Activated CD4-positive, alpha-beta T cell treated with anti-CD3 and anti-CD28 coated beads, Interleukin-2, amount 50 U/mL, for 24 hours (primary cell): ENCODE measurements around the gene GPATCH8.
"Not testable (repeated sequence)": the region's sequence is repeated elsewhere in the genome, so short reads cannot be mapped to it uniquely, and the experiment has no call there.

ENCODE experiments used
- DNase-seq, 2 donors: peaks; one replicate each; pipeline ENCODE4 v3.0.0-alpha.2; 2020; ENCODE audit warnings: low read depth in 1 of 2, low spot score in 1 of 2

The GPATCH8 gene

GRCh38 chr17:44527954-44528353, 24.7 kb upstream of the GPATCH8 start:
- no peak for DNase-seq

- DNase-seq, result no peak
Observed at GRCh38 chr17:44527102-44527501, 23.9 kb upstream of the GPATCH8 start.

DNA sequence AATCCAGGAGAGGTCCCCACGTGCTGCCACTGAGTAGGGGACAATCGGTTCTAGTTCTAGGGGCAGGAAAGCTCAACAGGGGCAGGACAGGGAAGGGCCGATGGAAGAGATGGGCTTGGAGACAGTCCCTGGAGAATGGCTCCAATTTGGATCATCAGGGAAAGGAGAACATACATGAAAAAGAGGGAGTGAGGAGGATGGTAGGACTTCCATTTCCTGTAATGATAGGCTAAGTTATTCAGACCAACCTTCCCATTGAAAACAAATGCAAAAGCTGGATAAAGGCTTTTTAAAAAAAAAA, 20.4 kb upstream of the GPATCH8 start:
- DNase-seq, result no peak

DNA sequence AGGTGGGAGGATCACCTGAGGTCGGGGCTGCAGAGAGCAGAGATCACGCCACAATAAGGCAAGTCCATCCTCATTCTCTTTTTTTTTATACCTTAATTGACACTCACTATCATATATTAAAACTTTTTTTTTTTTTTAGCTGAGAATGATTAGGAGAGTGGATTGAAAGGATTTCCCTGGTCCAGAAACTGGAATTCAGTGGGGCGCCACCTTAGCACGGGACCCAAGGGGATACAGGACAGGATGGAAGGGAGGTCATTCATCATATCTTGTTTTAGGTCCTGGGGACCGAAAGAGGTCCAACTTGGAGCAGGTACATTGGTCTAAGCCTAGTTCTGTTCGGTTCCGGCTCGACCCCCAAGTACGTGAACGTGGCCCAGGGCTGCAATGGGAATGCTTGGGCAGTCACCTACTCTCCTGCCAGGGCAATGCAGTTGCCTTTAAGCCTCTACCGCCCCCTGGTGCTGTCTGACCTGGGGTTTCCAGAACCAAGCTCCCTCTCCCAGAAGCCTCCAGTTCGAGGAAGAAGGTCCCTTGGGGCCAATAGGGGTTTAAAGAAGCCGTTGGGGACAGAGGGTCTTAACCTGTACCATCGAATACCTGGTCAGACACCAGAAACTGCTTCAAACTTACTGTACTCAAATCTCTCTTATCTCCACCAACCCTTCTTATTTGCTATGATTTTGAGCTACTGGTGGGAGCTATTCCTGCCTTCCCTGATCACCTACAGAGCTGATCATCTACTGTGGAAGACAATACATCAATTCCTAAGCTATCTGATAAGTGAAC, 19.9 kb upstream of the GPATCH8 start:
- DNase-seq, result peak; percentile 21 to 44

GRCh38 chr17:44518032-44518431, 14.8 kb upstream of the GPATCH8 start:
- DNase-seq, result no peak

DNA sequence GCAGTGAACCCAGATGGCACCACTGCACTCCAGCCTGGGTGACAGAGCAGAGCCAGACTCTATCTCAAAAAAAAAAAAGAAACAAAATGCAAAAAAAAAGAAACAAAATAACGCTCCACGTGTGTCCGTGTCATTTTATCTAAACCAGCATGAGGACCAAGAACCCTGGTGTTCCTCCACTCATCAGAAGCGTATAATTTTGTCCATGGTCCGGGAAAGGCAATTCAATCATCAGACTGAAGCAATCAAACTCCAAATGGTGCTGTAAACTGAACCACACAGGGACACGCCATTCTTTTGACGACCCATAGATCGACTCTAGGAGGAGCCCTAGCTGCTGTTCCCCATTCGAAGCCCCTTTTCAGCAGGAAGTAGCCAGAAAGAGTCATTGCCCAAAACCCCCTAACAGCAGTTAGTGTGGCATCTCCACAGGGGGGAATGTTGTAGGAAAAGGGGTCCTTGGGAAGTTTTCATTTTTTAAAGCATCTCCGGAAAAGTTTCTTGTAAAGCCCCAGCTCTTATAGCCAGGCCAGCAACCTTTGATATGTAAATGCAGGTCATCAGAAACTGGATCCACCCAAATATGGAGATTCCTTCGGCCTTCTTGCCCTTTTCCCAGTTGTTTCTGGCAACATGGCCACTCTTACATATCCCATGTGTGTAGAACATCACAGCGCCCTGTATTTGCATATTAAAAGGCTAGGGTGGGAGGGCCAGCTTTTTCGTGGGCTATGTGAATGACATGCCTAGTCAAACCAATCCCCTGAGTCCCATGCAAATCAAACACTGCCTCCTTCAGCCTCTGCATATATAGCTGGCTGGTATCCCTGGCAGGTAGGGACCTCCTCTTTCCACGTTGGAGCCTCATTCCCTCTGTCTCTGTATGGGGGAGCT, 8.3 kb upstream of the GPATCH8 start:
- not testable (repeated sequence) for DNase-seq

GRCh38 chr17:44506939-44507604, 3.9 kb upstream of the GPATCH8 start:
- DNase-seq, result not testable (repeated sequence)

- peak in 1 of 2 donors; percentile 1 for DNase-seq
Observed at GRCh38 chr17:44502598-44503146, 534 bp downstream of the GPATCH8 start.

DNA sequence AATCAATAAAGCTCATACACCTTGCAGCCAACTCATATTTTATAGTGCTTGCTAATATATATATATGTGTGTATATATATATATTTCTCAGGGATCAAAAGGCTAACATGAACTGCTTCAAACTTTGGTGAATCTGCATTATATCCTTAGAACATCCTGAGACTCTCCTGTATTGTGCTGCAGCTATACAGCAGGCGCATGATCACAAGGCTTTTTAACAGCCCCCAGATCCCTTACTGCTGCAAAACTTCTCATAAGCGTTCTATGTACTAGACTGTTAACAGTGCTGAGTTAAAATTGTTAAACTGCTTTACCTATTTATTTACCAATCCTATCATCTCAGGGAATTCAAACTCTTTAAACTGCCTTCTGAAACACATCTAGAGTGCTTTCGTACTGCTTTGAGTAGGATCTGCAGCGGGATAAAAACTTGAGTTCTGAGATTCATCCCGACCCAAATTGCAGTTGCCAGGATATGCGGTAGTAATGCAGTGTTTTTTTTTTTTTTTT, 1.3 kb downstream of the GPATCH8 start:
- DNase-seq, result no peak

DNA sequence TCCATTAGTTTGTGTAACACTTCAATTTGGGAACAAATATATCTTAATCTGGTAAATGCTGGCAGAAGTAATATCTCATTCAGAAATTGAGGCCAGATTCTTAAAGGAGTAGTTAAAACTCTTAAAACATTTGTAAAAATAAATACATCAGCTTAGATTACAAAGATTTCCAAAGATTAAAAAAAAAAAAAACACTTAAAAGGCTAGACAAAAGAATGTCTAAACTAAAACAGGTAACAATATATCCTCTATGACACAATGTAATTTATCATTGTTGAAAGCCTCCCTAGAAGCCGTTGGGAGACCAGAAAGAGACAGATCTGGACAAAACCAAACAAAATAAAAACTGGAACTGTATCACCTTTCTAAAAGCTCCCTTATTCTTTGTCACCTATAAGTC, 3.5 kb downstream of the GPATCH8 start:
- no peak for DNase-seq

DNA sequence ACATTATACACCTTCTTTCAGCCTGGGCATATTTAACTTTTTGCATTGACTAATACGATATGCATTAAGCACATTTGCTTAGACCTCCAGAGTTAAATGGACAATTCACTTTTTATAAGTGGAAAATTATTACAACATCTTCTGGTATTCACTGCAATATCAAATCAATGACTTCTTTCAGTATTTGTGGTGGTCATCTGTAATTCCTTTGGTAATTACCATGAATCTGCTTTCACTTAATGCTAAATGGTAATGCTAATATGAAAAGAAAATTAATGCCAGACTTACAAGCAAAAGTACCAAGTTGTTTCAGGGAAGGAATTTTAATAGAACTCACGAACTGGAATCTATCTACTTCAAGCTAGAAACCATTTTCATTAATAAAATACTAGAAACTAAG, 6.4 kb downstream of the GPATCH8 start:
- DNase-seq, result no peak

- no peak for DNase-seq
Observed at GRCh38 chr17:44493339-44493738, 9.9 kb downstream of the GPATCH8 start.

DNA sequence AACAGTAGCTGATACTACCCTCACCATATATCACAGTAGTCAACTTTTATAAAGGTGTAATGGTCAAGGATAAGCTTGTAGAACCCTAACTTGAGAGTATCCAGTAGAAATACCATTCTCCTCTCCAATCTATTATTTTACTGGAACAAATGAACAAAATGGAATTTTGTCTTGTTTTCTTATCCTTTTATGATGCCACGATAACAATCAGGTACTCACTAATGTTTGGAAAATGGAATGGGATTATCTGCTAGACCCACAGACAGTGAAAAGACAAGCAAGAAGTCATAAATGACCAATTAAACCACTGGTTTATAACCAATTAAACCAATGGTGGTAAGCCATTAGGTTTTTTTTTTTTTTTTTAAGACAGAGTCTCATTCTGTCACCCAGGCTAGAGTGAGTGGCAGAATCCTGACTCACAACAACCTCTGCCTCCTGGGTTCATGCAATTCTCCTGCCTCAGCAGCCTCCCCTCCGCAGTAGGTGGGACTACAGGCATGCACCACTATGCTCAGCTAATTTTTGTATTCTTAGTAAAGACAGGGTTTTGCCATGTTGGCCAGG, 10.4 kb downstream of the GPATCH8 start:
- no peak for DNase-seq

DNA sequence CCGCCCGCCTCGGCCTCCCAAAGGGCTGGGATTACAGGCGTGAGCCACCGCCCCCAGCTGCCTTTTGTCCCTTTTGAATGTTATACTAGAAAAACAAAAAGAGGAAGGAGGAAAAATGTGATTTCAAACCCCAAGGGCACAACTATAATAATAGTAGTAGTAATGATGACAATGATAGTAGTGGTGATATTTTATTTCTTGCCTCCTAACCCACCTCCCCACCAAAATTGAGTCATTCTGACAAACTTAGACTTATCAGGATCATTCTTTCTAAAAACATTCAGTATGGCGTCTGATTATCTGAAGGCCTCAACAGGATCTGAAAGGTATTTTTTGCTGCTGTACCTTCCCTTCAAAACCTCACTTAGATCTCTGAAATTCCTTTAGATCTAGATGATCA, 13.6 kb downstream of the GPATCH8 start:
- DNase-seq, result no peak

- DNase-seq, result no peak
Observed at GRCh38 chr17:44487170-44487569, 16.0 kb downstream of the GPATCH8 start.

GRCh38 chr17:44473367-44473766, 29.8 kb downstream of the GPATCH8 start:
- no peak for DNase-seq

DNA sequence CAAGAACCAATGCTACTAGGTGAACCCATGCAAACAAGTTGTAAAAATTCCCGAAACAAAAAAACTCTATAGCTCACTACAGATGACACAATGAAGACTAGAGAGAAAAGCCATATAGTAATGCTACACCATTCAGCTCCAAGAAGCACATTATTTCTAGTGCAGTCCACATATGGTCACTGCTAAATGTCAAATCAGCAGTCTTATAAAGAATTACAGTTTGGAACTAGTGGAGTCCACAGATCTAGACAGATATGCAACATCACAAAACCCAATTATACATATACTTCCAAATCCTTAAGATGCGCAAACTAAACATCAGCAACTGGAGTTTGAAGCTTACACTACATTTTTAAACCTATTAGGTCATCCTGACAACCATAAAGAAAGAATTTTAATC, 33.5 kb downstream of the GPATCH8 start:
- no peak for DNase-seq

DNA sequence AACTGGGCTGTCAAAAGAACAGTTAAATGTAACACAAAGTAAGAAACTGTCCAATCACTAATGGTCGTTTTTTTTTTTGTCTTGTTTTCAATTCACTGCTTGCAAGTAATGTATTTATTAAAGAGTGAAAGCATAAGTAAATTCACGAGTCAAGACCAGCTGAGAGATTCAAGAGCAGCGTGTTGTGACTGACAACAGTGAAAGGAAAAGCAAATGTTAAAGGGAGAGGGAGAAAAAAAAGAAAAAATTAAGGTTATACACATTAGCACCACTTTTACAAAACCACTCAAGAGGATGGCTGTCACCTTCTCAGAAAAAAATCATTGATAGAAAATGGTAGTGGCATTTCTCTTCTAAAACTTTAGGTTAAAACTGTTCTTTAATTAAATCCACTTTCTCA, 36.1 kb downstream of the GPATCH8 start:
- no peak for DNase-seq

GRCh38 chr17:44466339-44466738, 36.9 kb downstream of the GPATCH8 start:
- DNase-seq, result no peak

DNA sequence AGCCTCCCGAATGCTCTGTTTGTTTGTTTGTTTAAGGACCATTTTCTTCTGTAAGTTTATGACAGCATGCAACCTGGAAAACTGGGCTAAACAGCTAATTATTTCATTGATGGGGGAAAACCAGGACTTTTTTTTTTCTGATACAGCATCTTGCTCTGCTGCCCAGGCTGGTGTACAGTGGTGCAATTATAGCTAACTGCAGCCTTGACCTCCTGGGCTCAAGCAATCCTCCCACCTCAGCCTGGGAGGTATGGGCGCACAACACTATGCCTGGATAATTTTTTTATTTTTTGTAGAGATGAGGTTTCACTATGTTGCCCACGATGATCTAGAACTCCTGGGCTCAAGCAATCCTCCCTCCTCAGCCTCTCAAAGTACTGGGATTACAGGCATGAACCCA, 37.3 kb downstream of the GPATCH8 start:
- no peak for DNase-seq

DNA sequence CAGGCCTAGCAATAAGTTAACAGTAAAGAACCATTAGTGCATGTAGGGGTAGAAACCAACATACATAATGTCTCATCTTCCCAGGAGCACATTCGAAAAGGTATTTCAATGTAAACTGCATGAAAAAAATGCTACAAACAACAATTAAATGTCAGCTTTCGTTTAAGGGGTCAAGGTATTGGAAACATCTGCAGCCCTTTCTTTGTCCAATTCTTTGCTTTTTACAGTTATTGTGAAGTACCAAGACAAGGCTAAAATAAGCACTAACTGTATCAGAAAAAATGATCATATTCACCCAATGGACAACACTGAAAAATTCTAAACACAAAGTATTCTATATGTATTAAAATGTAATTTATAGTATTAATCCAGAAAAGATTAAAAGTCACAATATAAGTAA, 37.9 kb downstream of the GPATCH8 start:
- no peak for DNase-seq
